HG02938 (cell line): ENCODE results near the gene CFAP77.

Experiments
- ATAC-seq: cut with Tn5 transposase; IDR thresholded peaks from one replicate; pipeline ENCODE4 v1.9.1; 2021; ENCODE audit warnings: mild to moderate bottlenecking, moderate library complexity; ENCODE audit not compliant: unreplicated experiment

Gene CFAP77

GRCh38 chr9:132447346-132447745, 37.3 kb downstream of the CFAP77 start:
- ATAC-seq: no peak

- ATAC-seq: no peak
These were observed 37.9 kb downstream of the CFAP77 start for GRCh38 chr9:132447902-132448301.

GRCh38 chr9:132451276-132451675, 41.3 kb downstream of the CFAP77 start:
- no peak for ATAC-seq

- no peak for ATAC-seq
These were observed 46.2 kb downstream of the CFAP77 start for GRCh38 chr9:132456241-132456640.

GRCh38 chr9:132457504-132458236, 47.7 kb downstream of the CFAP77 start:
- no peak for ATAC-seq

- no peak for ATAC-seq
These were observed 48.4 kb downstream of the CFAP77 start for GRCh38 chr9:132458432-132458831.

GRCh38 chr9:132459661-132460060, 49.6 kb downstream of the CFAP77 start:
- ATAC-seq: no peak

- no peak for ATAC-seq
These were observed 50.2 kb downstream of the CFAP77 start for GRCh38 chr9:132460240-132460639.

GRCh38 chr9:132461281-132461896, 51.4 kb downstream of the CFAP77 start:
- no peak for ATAC-seq

- ATAC-seq: no peak
These were observed 52.0 kb downstream of the CFAP77 start for GRCh38 chr9:132461971-132462370.

- no peak for ATAC-seq
These were observed 54.5 kb downstream of the CFAP77 start for GRCh38 chr9:132464547-132464946.

- ATAC-seq: no peak
These were observed 55.2 kb downstream of the CFAP77 start for GRCh38 chr9:132465131-132465635.

GRCh38 chr9:132472199-132472598, 62.2 kb downstream of the CFAP77 start:
- ATAC-seq: no peak

- no peak for ATAC-seq
These were observed 62.6 kb downstream of the CFAP77 start for GRCh38 chr9:132472599-132472998.

- ATAC-seq: no peak
These were observed 64.2 kb downstream of the CFAP77 start for GRCh38 chr9:132474253-132474652.

- ATAC-seq: no peak
These were observed 68.5 kb downstream of the CFAP77 start for GRCh38 chr9:132478353-132479050.

- ATAC-seq: no peak
These were observed 69.7 kb downstream of the CFAP77 start for GRCh38 chr9:132479733-132480132.

- ATAC-seq: no peak
These were observed 71.2 kb downstream of the CFAP77 start for GRCh38 chr9:132481053-132481849.

GRCh38 chr9:132482196-132482813, 72.3 kb downstream of the CFAP77 start:
- no peak for ATAC-seq

GRCh38 chr9:132485393-132485792, 75.4 kb downstream of the CFAP77 start:
- no peak for ATAC-seq
